ENCODE measurements around the gene ACBD6.
A peak's percentile ranks its signal among the peaks of the same experiment; 100 is the strongest.
"Not testable (repeated sequence)": the region's sequence is repeated elsewhere in the genome, so short reads cannot be mapped to it uniquely, and the experiment has no call there.

The ACBD6 gene, protein sequence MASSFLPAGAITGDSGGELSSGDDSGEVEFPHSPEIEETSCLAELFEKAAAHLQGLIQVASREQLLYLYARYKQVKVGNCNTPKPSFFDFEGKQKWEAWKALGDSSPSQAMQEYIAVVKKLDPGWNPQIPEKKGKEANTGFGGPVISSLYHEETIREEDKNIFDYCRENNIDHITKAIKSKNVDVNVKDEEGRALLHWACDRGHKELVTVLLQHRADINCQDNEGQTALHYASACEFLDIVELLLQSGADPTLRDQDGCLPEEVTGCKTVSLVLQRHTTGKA

DNA sequence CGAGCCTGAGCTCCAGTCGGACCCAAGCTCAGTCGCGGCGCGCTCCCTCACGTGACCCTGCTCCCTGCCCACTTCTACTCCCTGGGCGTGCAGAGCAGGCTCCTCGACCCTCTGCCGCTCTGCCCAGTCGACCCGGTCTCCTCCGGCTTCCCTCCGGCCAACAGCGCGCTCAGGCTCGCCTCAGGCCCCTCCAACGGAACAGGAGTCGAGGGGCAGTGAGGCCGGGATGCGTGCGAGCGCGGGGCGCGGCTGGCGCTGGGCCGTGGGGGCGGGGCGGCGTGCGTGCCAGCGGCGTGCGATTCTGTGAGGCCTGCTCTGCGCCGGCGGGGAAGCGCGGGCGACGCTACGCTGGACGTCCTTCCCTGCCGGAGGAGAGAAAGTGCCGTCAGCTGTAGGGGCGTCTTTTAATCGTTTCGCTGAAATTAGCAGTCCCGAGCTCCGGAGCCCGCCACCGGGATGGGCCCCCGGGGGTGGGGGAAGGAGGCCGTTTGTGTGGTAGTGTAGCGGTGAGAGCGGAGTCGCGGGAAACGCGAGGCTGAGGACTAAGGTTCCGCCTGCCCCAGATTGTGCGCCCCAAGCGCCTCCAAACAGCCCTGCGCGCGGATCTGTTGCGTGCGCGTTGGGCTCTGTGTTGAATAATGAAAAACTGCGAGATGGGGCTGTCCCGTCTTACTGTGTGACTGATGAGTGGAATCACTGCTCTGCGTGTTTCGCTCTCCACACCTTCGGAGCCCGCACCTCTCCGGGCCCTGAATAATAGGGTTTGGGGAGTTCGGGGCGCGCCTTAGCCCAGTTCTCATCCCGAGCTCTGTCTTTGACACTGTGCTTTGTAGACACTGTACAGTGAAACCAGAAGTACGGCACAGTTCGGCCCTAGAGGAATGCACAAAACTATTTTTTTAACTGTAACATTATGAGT lies at the start of gene ACBD6:
Gene ACBD6, minus strand, starts transcription at position 217 of the 919 bp plus-strand sequence. CDS start 311 bp downstream, outside the sequence.
- peak; percentile 75 for DNase-seq

DNA sequence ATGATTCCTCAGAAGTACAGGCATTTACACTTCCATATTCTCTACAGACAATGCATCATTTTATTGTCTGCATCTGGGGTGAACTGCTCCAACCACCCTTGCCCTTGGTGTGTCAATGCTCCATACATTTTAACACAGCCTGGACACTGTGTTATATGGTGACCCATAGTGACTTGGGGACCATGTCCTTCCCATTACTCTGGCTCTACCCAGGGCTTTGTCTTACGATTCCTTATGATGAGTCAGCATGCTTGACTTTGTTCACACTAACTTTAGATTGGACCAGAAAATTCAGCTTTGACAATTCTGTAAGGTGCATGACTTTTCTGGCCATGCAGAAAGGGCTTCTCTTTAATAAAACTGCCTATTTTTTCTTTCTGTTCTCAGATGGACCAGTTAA lies 49.6 kb upstream of the ACBD6 start:
- DNase-seq, result no peak

DNA sequence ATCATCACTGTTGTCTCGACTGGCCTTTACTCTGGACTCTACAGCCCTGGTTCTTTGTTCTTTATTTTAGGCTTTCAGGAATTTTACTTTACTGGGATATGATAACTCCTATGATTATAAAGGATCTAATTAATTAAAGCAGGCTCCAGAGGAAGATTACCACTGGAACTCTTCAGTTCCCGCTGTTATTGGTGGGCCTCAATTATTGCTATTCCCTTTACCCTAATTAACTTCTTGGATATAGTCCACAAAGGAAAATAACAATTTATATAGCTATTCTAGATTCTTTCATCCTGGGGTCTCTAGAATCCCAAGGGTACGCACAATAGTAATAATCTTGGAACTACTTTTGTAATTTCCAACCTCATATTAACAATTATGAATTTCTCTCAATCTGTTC lies 47.9 kb upstream of the ACBD6 start:
- no peak for DNase-seq

DNA sequence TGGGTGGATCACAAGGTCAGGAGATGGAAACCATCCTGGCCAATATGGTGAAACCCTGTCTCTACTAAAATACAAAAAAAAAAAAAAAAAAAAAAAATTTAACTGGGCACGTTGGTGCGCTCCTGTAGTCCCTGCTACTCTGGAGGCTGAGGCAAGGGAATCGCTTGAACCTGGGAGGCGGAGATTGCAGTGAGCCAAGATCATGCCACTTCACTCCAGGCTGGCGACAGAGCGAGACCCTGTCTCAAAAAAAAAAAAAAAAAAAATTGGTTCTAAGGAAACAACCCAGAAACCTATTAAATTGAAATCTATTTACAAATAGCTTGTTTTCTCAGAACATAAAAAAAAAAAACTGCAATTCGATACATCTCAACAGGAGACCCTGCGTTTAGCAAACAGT lies 47.4 kb upstream of the ACBD6 start:
- not testable (repeated sequence) for DNase-seq

DNA sequence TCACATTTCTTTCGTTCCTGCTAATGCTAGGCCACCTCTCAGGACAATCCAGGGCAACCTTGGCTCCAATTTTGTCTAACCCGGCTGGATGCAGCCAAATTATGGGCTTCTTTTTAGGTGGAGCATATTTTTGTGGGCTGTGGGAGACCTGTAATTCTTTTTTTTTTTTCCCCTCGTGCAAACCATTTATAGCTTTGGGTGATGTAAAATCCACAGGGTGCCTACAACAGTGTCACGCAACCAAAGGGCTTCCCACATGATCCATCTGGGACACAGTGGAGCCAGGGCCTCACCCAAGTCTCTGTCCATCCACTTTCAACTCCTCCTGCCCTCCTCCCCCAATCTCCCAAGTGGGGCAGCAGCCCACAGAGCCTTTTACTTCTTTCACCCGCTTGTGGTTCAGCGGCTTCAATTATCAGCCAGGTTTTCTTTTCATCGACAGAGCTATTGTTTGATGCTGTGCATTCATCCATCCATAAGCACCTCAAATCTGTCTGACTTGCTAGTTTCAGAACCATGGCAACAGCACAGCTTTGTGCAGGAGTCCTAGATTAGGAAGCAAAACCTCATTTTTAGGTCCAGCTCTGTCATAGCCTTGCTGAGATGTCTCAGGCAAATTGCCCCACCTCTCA lies 46.4 kb upstream of the ACBD6 start:
- DNase-seq, result no peak

DNA sequence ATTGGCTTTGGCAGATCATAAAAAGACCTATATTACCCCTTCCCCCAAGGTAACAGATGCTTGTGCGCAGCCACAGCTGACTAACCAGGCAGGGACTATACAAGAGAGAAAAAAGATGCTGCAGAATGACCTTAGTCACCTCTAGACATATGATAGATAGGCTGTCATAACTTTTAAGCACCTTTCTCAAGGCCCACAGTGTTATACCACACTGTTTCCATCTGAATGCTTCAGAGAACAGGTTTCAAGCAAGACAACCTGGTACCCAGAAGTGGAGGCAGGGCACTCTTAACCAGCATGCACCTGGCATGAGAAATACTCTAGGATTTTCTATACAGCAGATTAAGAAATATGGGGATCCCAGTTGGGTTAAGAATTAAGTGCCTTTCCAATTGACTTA lies 43.6 kb upstream of the ACBD6 start:
- no peak for DNase-seq

DNA sequence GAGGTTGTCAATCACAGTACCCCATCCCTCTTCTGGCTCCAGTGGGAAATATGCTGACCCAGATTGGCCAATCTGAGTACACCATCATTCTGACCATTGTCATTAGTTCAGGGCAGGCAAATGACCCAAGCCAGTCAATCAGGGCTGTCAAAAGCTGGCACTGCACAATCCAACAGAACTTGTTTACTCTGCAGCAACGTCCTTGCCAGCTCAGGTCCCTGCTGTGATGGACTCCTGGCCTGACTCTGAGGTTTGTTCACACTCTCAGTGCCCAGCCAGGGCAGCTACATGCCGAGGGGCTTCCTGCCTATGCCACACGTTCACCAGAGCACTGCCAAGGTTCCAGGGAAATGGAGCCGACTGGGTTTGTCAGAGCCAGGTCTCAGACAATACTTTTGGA lies 41.7 kb upstream of the ACBD6 start:
- no peak for DNase-seq

DNA sequence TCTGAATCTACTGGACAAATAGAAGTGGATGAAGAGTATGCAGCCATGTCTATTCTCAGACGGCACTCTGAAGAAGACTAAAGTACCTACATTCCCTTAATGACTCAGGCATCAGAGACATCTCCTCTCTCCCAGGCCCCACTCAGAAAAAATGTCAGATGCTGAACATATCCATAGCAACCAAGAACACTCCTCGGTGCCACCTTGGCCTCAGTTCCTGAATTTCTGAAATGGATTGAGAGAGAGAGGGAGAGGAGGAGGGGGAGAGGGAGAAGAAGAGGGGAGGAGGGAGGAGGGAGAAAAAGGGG lies 40.4 kb upstream of the ACBD6 start:
- no peak for DNase-seq

DNA sequence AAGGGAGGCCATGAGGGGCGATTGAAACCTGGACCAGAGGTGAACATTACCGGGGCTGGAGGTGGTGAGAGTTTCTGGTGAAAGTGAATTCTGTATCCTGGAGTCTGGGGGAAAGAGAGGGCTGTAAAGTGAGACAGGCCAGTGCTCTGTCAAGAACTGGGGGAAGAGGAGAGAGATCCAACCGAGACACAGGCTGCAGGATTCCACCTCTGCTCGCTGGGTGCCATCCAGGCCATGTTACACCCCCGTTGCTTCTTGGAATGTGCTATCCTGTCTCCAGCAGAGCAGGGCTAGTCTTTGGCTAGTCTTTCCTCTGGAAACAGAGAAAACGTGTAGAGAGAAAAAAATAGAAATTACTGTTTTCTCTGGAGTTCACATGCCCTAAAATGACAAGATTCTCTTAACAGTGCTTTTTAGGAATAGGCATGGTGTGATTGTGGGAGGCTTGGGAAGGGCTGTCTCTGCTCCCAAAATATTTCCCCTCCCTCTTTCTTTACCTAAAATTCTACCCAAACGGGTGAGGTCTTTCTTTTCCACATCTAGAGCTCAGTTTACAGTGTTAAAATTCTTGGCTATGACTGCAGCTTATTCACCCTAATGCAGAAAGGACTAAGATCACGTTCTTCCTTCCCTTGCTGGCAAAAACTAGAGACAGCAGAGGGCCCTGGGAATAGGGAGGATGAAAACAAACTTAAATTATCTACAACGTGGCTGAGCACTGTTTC lies 39.9 kb upstream of the ACBD6 start:
- no peak for DNase-seq

DNA sequence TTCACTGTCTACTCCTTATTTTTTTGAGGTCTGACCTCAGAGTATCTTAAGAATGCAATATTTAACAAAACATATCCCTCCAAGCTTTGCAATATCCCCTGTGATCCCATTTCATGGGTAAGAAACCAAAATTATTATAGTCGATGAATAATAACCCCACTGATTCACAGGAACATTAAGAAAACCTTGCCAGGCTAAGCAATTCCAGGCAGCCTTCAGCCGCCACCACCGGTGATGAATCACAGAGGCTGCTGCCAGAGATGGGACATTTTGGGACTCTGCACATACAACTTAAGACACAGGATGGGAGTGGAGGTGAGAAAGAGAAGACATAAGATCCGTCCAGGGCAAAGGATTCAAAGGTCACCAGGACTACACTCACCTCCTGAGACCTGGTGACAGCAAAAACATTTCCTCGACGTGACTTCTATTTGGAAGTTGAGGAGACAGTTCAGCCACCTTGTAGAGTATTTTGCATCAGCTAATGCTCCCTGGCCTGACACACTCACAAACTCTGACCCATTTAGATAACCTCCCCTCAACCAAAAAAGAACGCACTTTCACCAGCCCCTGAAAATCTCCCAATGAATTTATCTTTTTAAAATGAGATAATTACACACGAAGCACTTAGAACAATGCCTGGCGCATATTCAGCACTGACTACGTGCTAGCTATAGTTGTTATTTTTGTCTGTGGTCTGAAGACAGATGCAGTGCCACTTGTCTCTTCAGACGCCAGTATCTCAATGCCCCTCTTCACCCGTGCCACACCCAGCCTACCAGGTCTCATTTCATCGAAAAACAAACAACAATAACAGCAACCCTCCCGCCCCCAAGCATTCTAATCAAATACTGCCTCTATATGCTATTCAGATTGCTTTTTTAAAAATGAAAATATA lies 38.6 kb upstream of the ACBD6 start:
- no peak for DNase-seq

DNA sequence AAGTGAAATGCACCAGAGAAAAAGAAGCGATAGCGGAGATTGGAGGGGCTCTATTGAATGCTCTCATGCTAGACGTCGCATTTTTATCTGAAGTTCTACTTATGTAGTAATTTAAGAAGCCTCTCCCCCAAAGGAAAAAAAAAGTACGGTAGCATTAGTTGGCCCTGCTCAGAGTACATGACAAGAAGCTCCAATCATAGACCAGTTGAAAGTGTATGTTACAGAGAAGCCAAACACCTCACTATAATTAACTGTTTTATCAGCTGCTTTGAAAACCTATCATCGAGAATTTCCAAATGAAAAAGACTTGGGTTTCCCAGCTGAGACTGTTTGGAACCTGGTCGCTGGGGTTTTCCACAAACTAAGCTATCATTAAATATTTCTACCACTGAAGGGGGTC lies 36.8 kb upstream of the ACBD6 start:
- no peak for DNase-seq

DNA sequence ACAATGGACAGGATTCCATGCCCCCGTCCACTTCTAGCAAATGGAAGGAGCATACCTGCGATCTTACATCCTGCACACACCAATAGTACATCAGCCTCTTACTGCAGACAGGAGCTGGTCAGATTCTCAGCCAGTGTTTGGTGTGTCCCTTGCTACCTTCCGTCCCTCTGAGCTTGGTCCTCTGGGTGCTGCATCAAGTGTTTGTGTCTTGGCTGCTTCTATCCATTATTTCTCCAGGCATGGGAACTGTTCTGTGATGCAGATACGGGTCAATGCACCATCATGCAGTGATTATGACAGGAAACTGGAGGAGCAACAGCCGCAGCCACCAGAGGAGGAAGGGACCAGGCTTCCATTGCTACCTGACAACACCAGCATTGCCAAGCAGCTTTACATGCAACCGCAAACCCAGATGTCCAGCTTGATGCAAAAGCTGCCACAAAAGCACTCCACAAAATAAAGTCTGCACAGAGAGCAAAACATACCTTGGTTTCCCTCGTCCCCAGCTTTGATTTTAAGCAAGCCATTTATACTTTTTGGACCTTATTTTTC lies 34.5 kb upstream of the ACBD6 start:
- no peak for DNase-seq

DNA sequence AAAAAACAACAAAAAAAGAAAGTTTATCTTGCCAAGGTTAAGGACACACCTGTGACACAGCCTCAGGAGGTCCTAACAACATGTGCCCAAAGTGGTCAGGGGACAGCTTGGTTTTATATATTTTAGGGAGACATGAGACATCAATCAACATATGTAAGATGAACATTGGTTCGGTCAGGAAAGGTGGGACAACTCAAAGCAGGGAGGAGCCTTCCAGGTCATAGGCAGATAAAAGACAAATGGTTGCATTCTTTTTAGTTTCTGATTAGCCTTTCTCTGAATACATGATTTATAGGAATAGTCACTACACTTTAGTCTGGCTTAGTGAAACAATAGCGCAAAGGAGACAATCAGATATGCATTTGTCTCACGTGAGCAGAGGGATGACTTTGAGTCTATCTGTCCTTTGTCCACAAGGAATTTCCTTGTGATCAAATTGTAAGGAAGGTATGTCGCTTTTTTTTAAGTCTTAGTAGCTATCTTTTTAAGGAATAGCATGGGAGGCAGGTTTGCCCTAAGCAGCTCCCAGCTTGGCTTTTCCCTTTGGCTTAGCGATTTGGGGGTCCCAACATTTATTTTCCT lies 33.1 kb upstream of the ACBD6 start:
- no peak for DNase-seq

DNA sequence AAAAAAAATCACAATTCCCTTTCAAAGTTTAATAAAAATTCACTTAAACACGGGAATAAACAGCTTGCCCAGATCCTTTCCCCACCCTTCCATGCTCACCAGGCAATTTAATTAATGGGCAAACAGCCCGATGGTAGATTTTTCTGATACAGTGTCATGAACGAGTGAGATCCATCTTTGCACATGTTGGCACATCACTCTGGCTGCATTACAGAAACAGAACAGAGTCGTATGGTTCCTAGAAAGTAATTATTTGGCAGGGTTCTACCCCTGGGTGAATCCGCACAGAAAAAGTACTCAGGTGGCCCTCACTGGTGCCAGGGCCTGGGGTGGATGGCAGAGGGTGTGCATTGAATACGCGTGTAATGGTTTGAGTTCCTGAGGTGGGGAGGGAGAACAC lies 31.8 kb upstream of the ACBD6 start:
- DNase-seq, result no peak

DNA sequence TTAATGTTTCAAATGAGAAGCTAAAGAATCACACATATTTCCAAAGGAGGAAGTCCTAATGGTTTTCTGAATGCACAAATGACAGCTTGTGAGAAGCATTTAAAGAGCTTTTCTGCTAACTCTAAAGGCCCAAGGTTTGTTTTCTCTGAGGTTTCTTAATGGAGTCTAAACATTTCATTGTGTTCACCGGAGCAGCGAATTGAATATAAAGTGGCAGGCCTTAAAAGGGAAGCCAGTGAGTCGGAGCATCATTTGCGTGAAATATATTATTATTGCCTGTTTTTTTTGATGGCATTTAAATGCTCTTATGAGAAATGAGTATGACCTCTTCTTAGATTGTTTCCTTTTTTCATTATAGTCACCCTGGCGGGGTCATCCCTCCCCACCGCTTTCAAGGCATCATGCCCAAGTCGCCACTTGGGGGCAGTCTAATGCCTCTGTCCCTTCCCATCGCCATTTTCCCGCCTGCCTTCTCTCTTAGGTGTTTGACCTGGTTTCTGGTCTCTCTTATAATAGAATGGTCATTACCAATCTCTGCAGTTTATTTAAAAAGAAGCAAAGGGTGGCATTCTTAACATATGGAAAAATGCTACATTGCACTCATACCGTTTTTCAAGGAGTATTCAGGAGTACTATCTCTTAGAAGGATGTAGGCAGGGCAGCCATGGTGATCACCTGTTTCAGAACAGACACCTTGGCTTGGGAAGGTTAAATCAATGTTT lies 31.1 kb upstream of the ACBD6 start:
- DNase-seq, result peak; percentile 10

DNA sequence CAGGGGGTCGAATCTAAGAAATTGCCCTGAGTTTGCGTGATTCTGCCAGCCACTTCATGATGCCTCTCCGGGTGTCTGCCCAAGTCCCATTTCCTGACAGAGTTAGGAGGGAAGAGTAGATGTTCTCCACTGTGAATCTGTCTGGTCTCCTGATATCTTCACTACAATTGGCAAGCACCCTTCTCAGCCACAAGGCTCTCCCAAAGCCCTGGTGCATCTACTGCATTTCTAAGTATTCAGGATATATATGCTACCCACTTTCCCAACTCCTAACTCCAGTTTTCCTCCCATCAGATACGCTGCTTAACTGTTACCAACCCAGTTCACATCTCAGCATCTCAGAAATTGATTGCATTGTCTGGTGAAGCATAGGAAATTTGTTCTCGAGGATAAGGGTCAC lies 30.5 kb upstream of the ACBD6 start:
- no peak for DNase-seq

DNA sequence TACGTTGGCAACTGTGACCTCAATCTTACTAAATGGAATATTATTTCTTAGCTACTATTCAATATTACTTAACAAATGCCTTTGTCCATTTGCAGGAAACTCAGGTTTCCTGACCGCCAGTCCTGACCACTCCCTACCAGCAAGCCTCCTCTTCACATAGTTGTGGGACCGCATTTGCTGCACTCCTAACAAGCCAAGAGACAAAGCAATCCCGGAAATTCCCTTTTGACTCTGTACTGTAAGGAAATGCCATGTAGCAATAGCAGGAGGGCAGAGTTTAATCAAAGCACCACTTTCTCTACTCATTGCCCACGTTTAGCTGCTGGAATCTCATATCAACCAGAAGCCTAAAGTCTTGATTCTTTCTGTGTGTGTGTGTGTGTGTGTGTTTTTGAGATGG lies 28.1 kb upstream of the ACBD6 start:
- no peak for DNase-seq

DNA sequence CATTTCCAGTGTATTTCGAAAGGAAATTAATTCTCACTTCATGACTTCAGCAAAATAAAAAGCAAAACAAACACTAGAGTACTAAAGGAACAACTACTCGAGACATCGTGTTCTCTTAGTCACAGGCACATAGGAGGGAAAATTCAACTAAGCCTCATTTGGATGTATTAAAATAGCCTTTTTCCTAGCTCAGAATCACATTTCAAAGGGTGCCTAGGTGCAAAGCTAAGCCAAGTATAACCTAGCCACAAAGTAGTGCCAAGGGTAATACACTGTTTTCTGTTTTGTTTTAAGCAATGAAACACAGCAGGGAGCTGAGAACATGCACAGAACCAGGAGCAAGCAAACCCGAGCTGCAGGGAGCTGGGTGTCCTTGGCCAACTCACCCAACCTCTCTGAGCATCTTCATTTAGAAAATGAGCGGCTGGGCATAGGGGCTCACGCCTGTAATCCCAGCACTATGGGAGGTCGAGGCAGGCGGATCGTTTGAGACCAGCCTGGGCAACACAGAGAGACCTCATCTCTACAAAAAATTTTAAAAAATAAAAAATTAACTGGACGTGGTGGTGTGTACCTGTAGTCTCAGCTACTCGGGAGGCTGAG lies 26.6 kb upstream of the ACBD6 start:
- no peak for DNase-seq

DNA sequence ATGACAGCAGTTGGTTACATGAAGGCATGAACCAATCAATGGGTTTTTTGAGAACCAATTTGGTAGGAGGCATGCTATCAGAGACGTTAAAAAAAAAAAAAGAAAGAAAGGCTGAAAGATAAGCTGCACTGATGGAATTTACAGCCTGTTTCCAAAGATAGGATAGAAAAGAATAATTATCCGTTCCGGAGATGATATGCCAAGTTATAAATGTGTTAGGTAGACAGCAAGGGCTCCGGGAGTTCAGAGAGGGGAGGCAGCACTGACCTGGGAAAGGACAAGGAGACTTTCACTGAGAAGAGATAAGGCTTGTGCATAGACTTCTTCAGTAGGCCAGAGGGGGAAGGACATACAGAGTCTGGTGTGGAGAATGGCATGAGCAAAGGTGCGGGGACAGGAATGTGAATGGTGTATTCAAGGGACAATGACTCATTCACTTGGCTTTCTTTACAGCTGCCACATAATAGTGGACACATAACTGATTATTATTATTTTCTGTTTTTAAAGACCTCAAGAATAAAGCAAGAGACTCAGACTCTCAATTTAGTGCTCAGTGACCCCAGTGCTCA lies 24.8 kb upstream of the ACBD6 start:
- no peak for DNase-seq

DNA sequence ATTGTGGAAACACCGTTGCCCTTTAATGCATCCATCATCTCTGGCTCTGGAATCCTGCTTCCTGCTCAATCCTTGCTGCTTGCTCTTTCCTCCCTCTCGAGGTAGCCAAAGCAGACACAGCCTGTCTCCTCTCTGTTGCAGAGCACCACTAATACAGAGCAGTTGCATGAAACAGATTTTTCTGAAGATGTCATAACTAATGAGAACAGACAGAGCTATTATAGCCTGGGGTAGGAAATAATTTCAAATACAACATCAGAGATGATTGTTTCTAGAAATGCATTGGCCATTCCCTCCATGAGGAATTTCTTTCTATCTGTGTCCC lies 23.3 kb upstream of the ACBD6 start:
- no peak for DNase-seq

All from NCI-H1417 treated with DMSO at 0.1 percent for 48 hours (cell line).